ENCODE measurements around the gene PKN1. TPM values are rescaled to one million over a fixed set of nuclear protein-coding genes. Genes with fewer than 3 reads are reported as not detected.
A peak's percentile ranks its signal among the peaks of the same experiment; 100 is the strongest.

The PKN1 gene
- total RNA-seq, 2 donors from 2014 or later, result 103 to 141 TPM

GRCh38 chr19:14495672-14496028, 62.5 kb downstream of the PKN1 start:
- H3K9ac ChIP-seq (ENCODE audit: extremely low read depth, low read length, poor library complexity, severe bottlenecking), result peak overlapping the region; percentile 29
- WGBS, 2 experiments (ENCODE audit: insufficient coverage in 1 of 2, insufficient read length in 1 of 2), result 0% methylated on average over 5 to 28 of the region's 28 CpGs
- no peak for TF ChIP-seq CTCF (conservative IDR thresholded peaks at IDR 0.05)
- H3K36me3 Mint-ChIP-seq (ENCODE audit: low read depth), result peaks cover 21% of the 10 kb centered on the region
- no peak overlapping the region for H3K27ac ChIP-seq (ENCODE audit: low read depth, low read length)
- no peaks in the 10 kb centered on the region for H3K27me3 ChIP-seq (ENCODE audit: control insufficient read depth, insufficient read depth, low read length, poor library complexity, severe bottlenecking)
- peak overlapping the region; percentile 74 for H3K27ac Mint-ChIP-seq
- peaks cover 6% of the 10 kb centered on the region for H3K36me3 ChIP-seq (ENCODE audit: control insufficient read depth, insufficient read depth, low read length)
- no peaks in the 10 kb centered on the region for H3K9me3 Mint-ChIP-seq
- H3K4me1 ChIP-seq (ENCODE audit: control insufficient read depth, insufficient read depth, low read length), result peaks cover 3% of the 10 kb centered on the region
- peak overlapping the region; percentile 77 for H3K4me3 Mint-ChIP-seq
- DNase-seq, result no peak
- H3K4me1 Mint-ChIP-seq, result peaks cover 2% of the 10 kb centered on the region
- H3K27me3 Mint-ChIP-seq (ENCODE audit: insufficient read depth), result no peaks in the 10 kb centered on the region
- no peaks in the 10 kb centered on the region for H3K9me3 ChIP-seq (ENCODE audit: control insufficient read depth, low read length)
- peak overlapping the region; percentile 96 for H3K4me3 ChIP-seq (ENCODE audit: low read length)

GRCh38 chr19:14496029-14496833, 63.1 kb downstream of the PKN1 start, which contains the start of gene GIPC1:
TSS of gene GIPC1 (minus strand) at chr19:14496127. CDS start at chr19:14482976, 13,151 bp downstream.
- Histone ChIP-seq H3K9me3 (ENCODE audit: control insufficient read depth, low read length) (no peaks in the 10 kb centered on the region), H3K27ac (ENCODE audit: low read depth, low read length) (no peak within 1 kb of the TSS)
- WGBS, 2 experiments (ENCODE audit: insufficient coverage in 1 of 2, insufficient read length in 1 of 2), result 10 to 33% methylated on average over 16 to 71 of the region's 71 CpGs

GRCh38 chr19:14496834-14497227, 63.7 kb downstream of the PKN1 start:
- Histone ChIP-seq H3K27me3 (ENCODE audit: control insufficient read depth, insufficient read depth, low read length, poor library complexity, severe bottlenecking) (no peaks in the 10 kb centered on the region), H3K4me3 (ENCODE audit: low read length) (peak overlapping the region; percentile 65), H3K36me3 (ENCODE audit: control insufficient read depth, insufficient read depth, low read length) (peaks cover 6% of the 10 kb centered on the region), H3K27ac (ENCODE audit: low read depth, low read length) (no peak overlapping the region), H3K9ac (ENCODE audit: extremely low read depth, low read length, poor library complexity, severe bottlenecking) (no peak overlapping the region), H3K4me1 (ENCODE audit: control insufficient read depth, insufficient read depth, low read length) (peaks cover 3% of the 10 kb centered on the region), H3K9me3 (ENCODE audit: control insufficient read depth, low read length) (no peaks in the 10 kb centered on the region)
- Mint-ChIP-seq H3K4me3 (peak overlapping the region; percentile 77), H3K36me3 (ENCODE audit: low read depth) (peaks cover 14% of the 10 kb centered on the region), H3K27me3 (ENCODE audit: insufficient read depth) (no peaks in the 10 kb centered on the region), H3K27ac (peak overlapping the region; percentile 76), H3K4me1 (peaks cover 2% of the 10 kb centered on the region), H3K9me3 (no peaks in the 10 kb centered on the region)
- no peak for TF ChIP-seq CTCF (conservative IDR thresholded peaks at IDR 0.05)
- 92 to 94% methylated on average over 6 to 7 of the region's 7 CpGs for WGBS, 2 experiments (ENCODE audit: insufficient coverage in 1 of 2, insufficient read length in 1 of 2)
- no peak for DNase-seq

More at GRCh38 chr19:14496029-14496833, 63.1 kb downstream of the PKN1 start, which contains the start of gene GIPC1:
- H3K4me1 Mint-ChIP-seq, result peaks cover 2% of the 10 kb centered on the region
- Histone ChIP-seq H3K9ac (ENCODE audit: extremely low read depth, low read length, poor library complexity, severe bottlenecking) (peak within 1 kb of the TSS; percentile 29), H3K4me3 (ENCODE audit: low read length) (peak within 1 kb of the TSS; percentile 96), H3K4me1 (ENCODE audit: control insufficient read depth, insufficient read depth, low read length) (peaks cover 3% of the 10 kb centered on the region), H3K27me3 (ENCODE audit: control insufficient read depth, insufficient read depth, low read length, poor library complexity, severe bottlenecking) (no peaks in the 10 kb centered on the region), H3K36me3 (ENCODE audit: control insufficient read depth, insufficient read depth, low read length) (peaks cover 6% of the 10 kb centered on the region)
- H3K27me3 Mint-ChIP-seq (ENCODE audit: insufficient read depth), result no peaks in the 10 kb centered on the region
- no peaks in the 10 kb centered on the region for H3K9me3 Mint-ChIP-seq
- no peak for TF ChIP-seq CTCF (conservative IDR thresholded peaks at IDR 0.05)
- peak; percentile 99 for DNase-seq
- peak within 1 kb of the TSS; percentile 76 for H3K27ac Mint-ChIP-seq
- peaks cover 18% of the 10 kb centered on the region for H3K36me3 Mint-ChIP-seq (ENCODE audit: low read depth)
- peak within 1 kb of the TSS; percentile 77 for H3K4me3 Mint-ChIP-seq
